GM18861 (cell line): ENCODE measurements around the gene UBE2J1.
A peak's percentile ranks its signal among the peaks of the same experiment; 100 is the strongest.

Source experiments
- ATAC-seq: cut with Tn5 transposase; IDR thresholded peaks from one replicate; pipeline ENCODE4 v1.9.1; 2021; ENCODE audit not compliant: unreplicated experiment

The UBE2J1 gene

GRCh38 chr6:89368107-89368506 lies 15.6 kb upstream of the UBE2J1 start:
- no peak for ATAC-seq

GRCh38 chr6:89364586-89364985 lies 12.1 kb upstream of the UBE2J1 start:
- ATAC-seq = no peak

GRCh38 chr6:89361171-89361570 lies 8.6 kb upstream of the UBE2J1 start:
- ATAC-seq = no peak

DNA sequence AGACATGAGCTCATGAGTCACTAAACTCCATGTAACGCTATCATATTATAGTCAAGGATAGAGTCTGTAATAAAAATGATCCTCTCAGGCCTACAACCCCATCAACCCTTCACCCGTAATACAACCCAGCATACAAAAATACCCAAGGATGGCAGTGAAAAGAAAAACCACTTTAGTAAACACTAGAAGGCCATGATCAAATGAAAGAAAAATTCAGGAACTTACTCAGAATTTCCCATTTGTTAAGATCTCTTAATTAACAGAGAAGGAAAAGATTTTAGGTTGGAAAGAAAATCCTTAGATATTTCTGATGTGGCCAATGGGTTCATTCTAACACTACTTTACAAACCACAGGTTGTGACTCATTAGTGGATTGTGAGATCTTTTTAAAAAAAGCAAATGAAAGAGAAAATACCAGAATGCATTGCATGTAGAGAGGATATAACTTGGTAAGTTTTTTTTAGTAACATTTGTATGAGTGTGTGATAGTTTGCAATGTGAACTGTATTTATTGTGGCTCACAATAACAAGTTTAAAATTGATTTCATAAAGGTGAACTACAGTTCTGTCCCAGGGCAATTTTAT lies 8.0 kb upstream of the UBE2J1 start:
- peak; percentile 41 for ATAC-seq

DNA sequence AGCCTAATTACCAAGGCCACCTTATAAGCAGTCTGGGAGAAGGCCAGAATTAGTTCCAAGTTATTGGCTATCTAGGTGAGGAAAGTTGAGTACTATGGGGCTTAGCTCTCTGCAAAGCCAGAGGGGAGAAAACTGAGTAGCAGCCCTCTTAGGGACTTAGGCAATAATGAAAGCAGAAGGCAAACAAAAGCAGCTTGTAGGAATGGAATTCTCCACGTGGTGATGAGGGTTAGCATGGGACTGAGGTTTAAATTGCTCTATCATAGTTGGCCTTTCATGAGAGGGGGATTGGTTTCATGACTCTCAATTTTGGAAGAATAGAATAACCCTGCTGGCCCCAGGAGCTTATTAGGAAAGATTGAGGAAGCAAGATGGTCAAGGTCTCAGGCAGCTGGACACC lies 7.0 kb upstream of the UBE2J1 start:
- ATAC-seq = no peak

DNA sequence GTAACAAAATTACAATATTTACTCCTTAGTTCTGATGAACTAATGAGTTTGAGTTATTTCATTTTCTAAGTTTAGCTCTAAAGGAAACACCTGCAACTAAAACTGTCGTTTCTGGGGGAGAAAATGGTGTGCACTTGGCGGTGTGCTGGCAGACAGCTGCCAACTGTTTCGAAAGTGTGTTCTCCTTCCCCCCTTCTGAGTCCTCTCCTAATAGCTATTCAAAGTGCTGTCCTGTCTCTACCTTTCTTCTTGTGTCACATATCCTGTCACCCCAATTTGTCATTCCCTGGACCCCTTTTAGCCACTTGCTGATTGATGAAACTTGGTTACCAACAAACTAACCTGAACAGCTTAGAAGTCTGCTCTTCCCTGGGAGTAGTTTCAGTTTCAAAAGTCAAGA lies 4.9 kb upstream of the UBE2J1 start:
- peak; percentile 48 for ATAC-seq

DNA sequence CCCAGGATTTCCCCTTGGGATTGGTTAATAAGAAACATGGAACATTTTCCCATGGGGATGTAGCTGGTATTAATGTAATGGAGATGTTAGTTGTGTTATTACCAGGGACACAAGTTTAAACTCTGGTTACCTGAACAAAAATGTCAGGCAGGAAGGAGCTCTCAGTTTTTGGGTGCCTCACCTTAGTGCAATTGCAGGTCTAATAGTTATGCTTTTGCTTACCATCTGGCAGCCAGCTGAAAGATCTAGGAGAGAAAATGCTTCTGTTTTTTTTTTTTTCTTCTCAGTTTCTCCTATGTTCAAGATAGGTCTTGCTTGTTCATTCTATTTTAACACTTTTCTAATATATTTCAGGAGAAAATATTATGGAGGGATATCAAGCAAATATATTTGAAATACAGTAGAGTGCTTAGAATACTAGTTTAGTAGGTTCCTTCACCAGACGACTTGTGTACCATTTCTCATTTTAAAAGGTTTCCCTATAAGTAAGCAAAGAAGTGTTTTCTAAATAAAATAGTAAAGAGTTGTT lies 4.2 kb upstream of the UBE2J1 start:
- no peak for ATAC-seq

- ATAC-seq = no peak
Measured at GRCh38 chr6:89355511-89356194, 3.1 kb upstream of the UBE2J1 start.

DNA sequence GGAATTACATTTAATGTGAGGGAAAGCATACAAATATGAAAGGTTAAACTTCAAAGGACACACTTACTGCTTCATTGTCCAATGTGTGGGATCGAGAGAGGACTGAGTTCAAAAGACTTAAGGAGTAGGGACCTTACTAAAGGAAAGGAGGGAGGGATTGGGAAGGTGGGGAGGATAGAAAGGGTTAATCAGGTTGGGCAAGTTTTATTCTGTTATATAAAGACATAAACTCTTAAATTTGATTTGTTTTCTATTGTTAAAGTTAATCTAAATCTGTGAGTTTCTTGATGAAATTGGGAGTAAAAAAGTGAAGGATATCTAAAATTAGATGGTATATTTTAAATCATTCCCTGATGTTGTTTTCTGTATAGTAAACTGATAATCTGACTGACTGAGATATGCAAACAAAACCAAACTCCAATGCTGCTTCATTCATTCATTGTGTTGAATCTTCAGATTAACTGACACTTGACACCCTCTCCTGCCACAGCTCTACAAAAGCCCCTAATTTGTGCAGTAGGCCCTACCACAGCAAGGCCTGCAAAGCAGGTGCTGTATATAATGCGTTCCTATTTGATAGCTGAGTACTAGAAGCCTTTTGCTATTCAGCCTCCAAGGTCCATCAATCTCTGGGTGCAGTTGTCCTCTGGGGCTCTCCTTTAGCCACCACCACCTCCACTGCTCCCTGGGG lies 1.3 kb upstream of the UBE2J1 start:
- no peak for ATAC-seq

DNA sequence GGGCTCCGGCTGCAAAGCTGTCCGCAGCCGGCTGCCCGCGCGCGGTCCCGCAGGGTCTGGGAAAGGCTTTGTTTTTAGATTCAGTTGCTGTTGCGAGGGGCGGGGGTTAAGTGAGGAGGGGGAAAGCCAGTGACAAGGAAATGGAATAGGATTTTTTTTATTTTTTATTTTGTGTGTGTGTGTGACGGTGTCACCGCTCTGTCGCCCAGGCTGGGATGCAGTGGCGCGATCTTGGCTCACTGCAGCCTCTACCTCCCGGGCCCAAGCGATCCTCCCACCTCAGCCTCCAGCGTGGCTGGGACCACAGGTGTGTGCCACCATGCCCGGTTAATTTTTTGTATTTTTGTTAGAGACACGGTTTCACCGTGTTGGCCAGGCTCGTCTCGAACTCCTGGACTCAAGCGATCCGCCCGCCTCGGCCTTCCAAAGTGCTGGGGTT lies 615 bp upstream of the UBE2J1 start:
- ATAC-seq = no peak

GRCh38 chr6:89351671-89352277 lies 748 bp downstream of the UBE2J1 start:
- ATAC-seq = no peak

DNA sequence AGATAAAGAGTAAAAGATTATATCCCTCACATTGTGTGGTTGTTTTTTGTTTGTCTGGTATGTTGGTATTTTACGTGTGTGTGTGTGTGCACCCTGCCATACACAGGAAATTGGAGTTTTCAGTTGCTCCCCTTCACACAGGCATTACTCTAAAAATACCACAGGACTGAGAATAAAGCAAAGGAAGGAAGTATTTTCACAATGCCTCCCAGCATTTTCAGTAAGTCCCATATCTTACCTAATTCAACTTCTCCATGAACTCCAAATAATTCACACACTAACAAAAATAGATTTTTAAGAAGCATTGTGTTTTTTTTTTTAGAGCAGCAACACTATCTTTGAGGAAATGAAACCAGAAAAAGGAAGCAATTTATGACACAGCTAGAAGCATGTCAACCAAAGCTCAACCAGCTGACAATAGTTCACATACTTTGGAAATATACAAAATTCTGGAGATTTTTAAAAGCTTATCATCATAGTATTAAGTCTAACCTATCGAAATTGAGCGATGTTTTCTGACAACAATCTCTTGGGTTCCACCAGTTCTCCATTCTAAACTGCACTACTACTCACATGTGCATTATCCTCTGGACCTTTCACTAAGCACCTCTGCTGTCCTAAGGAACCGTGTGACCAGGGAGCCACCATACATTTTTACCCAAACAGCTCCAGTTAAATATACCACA lies 2.1 kb downstream of the UBE2J1 start:
- peak; percentile 47 for ATAC-seq

DNA sequence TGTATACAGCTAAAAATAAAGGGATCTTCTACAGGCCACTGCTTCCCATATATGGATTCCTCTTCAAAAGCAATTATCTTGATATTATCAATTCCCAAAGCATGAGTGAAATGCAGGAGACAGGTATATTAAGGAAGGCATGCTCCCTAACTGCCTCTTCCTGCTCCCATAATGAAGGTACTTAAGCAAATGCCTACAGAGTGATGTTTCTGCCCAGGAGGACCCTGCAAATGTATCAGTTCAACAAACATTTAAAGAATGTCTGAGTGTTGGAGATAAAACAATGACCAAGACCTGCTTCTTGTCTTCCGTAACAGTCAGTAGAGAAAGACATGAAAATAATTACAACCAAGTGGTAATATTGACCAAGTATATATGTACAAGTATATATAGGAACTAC lies 4.2 kb downstream of the UBE2J1 start:
- ATAC-seq = no peak

GRCh38 chr6:89347825-89348224 lies 4.7 kb downstream of the UBE2J1 start:
- ATAC-seq = no peak

DNA sequence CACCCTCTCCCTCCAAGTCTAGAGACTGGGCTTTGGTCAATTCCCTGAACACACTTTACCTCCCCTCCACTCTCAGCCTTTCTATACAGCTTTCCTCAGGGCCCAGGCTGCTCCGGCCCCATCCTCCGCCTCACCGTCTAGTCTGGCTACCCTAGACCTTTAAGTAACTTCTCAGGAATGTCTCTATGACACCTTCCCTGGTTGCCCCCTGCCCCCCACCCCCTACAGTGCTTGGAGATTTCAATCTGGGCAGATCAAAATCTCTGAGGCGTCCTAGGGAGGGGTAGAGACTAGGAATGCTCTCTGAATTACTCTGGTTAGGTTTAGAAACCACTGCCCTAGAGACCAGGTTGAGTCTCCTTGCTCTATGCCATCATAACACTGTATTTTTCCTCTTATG lies 6.1 kb downstream of the UBE2J1 start:
- no peak for ATAC-seq

DNA sequence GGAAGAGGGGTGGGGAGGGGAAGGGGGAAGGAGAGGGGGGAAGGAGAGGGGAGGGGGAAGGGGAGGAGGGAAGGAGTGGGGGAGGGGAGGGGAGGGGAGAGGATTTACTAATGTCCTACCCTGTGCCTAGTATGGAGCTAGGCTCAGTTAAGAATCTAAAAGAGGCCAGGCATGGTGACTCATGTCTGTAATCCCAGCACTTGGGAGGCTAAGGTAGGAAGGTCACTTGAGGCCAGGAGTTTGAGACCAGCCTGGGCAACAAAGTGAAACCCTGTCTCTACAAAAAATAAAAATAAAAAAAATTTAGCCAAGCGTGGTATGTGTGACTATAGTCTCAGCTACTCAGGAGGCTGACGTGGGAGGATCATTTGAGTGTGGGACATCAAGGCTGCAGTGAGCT lies 13.0 kb downstream of the UBE2J1 start:
- no peak for ATAC-seq

DNA sequence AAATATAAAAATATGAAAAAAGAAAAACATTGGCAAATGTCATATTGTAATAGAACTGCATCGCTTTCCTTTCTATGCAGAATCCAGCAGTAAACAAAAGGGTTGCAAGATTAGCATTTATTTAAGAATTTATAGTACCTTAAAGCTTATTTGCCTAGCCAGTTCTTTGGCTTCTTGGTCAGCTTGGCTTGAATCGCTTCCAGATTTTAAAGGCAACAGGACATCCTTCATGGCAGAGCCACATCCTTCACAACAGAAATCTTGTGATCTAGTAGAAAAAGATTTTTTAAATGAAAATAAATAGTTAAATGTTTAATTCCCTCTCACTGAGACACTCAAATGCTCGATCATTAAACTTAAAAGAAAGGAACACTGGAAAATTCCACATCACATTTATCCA lies 17.4 kb downstream of the UBE2J1 start:
- no peak for ATAC-seq

GRCh38 chr6:89330910-89331309 lies 21.6 kb downstream of the UBE2J1 start:
- ATAC-seq = no peak

DNA sequence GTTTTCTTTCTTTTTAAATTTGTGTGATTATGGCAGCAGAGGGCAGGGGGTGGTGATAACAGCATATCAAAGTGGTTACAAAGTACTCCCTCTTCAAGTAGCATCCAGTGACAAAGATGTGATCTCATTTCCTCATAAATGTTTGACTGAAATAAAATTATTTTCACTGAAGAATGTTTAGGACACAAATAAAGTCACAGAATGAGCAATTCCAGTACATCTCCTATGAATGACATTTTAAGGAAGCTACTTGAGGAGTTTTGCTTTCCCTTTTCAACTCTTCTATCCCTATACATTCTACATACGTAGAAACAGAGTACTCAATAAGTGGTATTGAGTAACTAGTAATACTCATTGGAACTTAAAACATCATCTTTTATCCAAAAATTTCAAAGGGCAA lies 23.5 kb downstream of the UBE2J1 start:
- no peak for ATAC-seq

DNA sequence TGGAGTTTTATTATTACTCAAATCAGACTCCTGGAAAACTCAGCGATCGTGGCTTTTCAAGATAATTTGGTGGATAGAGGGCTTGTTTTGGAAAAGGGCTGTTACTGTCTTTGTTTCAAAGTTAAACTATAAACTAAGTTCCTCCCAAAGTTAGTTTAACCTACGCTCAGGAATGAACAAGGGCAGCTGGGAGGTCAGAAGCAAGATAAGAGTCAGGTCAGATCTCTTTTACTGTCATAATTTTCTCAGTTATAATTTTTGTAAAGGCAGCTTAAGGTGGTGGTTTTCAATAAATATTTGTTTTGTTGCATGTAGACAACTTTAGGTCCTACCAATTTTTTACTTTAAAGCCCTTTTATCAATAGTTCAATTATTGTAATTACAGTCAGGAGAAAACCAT lies 28.2 kb downstream of the UBE2J1 start:
- ATAC-seq = no peak

- no peak for ATAC-seq
Measured at GRCh38 chr6:89323511-89323971, 29.0 kb downstream of the UBE2J1 start.
